OCI-LY3 (cell line): Measurements from ENCODE around the gene ADAMTS14.

Experiments used
- H2AFZ ChIP-seq: fragments of 200-600, 300-600 bp; shearing (Covaris generic); 2 replicates; pipeline ENCODE4 v1.6.0; 2014; ENCODE audit warnings: antibody characterized with exemption, low read depth, low read length
- H3K27ac ChIP-seq: fragments of 200-600, 300-600 bp; sonication (generic); 2 replicates; pipeline ENCODE4 v1.5.1; 2014; ENCODE audit warnings: mild to moderate bottlenecking, low read length, moderate library complexity, mixed read lengths
- H3K27me3 ChIP-seq: fragments of 200-600, 300-600 bp; sonication (generic); 2 replicates; pipeline ENCODE4 v1.6.1; 2014; ENCODE audit warnings: low read depth, low read length, mixed read lengths
- H3K36me3 ChIP-seq: fragments of 200-600, 300-600 bp; sonication (generic); replicated peaks from 2 replicates; pipeline ENCODE3; 2014; ENCODE audit warnings: low read depth, low read length, mixed read lengths
- H3K4me1 ChIP-seq: fragments of 300-600, 200-600 bp; sonication (generic); 2 replicates; pipeline ENCODE4 v1.6.1; 2014; ENCODE audit warnings: low read length, mixed read lengths
- H3K4me2 ChIP-seq: fragments of 200-600, 300-600 bp; sonication (generic); 2 replicates; pipeline ENCODE4 v1.6.1; 2014; ENCODE audit warnings: low read length, mixed read lengths
- H3K4me3 ChIP-seq: fragments of 300-600, 200-600 bp; sonication (generic); 2 replicates; pipeline ENCODE4 v1.5.1; 2014; ENCODE audit warnings: antibody characterized with exemption, mild to moderate bottlenecking, low read length, moderate library complexity
- H3K79me2 ChIP-seq: fragments of 300-600, 200-600 bp; shearing (Covaris generic); 2 replicates; pipeline ENCODE4 v1.6.1; 2014; ENCODE audit warnings: mild to moderate bottlenecking, low read length, mixed read lengths
- H3K9ac ChIP-seq: fragments of 300-600, 200-600 bp; shearing (Covaris generic); 2 replicates; pipeline ENCODE4 v1.6.0; 2014; ENCODE audit warnings: mild to moderate bottlenecking, low read length, moderate library complexity
- H3K9me3 ChIP-seq: fragments of 200-600, 300-600 bp; shearing (Covaris generic); 2 replicates; pipeline ENCODE4 v1.6.1; 2014; ENCODE audit warnings: low read length, mixed read lengths; ENCODE audit not compliant: insufficient read depth
- H4K20me1 ChIP-seq: fragments of 200-600, 300-600 bp; sonication (generic); 2 replicates; pipeline ENCODE4 v1.6.1; 2016; ENCODE audit warnings: low read length, mixed read lengths; ENCODE audit not compliant: insufficient read depth
- CTCF ChIP-seq: fragments of 200-600, 300-600 bp; sonication (generic); IDR thresholded peaks from 2 replicates; pipeline ENCODE4 v1.5.1; 2014; ENCODE audit warnings: antibody characterized with exemption, low read length, low read depth
- EZH2phosphoT487 ChIP-seq: fragments of 200-600 bp; shearing (Covaris generic); IDR thresholded peaks from 2 replicates; pipeline ENCODE4 v1.6.1; 2018; ENCODE audit warnings: antibody characterized with exemption, mixed run types, low read depth

The ADAMTS14 gene

GRCh38 chr10:70669015-70669414 lies 3.3 kb upstream of the ADAMTS14 start:
- H3K36me3 ChIP-seq = no peaks in the 10 kb centered on the region

GRCh38 chr10:70669732-70670317 lies 2.5 kb upstream of the ADAMTS14 start:
- H2AFZ ChIP-seq = no peak overlapping the region
- TF ChIP-seq EZH2phosphoT487 (no peak), CTCF (no peak)

More at GRCh38 chr10:70669015-70669414, 3.3 kb upstream of the ADAMTS14 start:
- H3K4me3 ChIP-seq = no peak overlapping the region
- H3K27me3 ChIP-seq = no peaks in the 10 kb centered on the region
- H3K4me1 ChIP-seq = no peaks in the 10 kb centered on the region
- no peak for TF ChIP-seq EZH2phosphoT487
- no peak for TF ChIP-seq CTCF
- H3K27ac ChIP-seq = no peak overlapping the region
- no peak overlapping the region for H3K4me2 ChIP-seq
- no peaks in the 10 kb centered on the region for H4K20me1 ChIP-seq
- no peak overlapping the region for H3K9ac ChIP-seq
- no peaks in the 10 kb centered on the region for H3K79me2 ChIP-seq
- no peaks in the 10 kb centered on the region for H3K9me3 ChIP-seq
- H2AFZ ChIP-seq = no peak overlapping the region

GRCh38 chr10:70671619-70672164 lies 614 bp upstream of the ADAMTS14 start:
- no peaks in the 10 kb centered on the region for H3K79me2 ChIP-seq
- no peaks in the 10 kb centered on the region for H3K36me3 ChIP-seq
- H3K9ac ChIP-seq = no peak overlapping the region
- TF ChIP-seq EZH2phosphoT487 (no peak), CTCF (no peak)
- no peak overlapping the region for H2AFZ ChIP-seq
- H3K4me2 ChIP-seq = no peak overlapping the region
- no peaks in the 10 kb centered on the region for H3K27me3 ChIP-seq
- H4K20me1 ChIP-seq = no peaks in the 10 kb centered on the region
- H3K27ac ChIP-seq = no peak overlapping the region
- no peak overlapping the region for H3K4me3 ChIP-seq
- no peaks in the 10 kb centered on the region for H3K4me1 ChIP-seq
- H3K9me3 ChIP-seq = no peaks in the 10 kb centered on the region

More at GRCh38 chr10:70669732-70670317, 2.5 kb upstream of the ADAMTS14 start:
- no peaks in the 10 kb centered on the region for H3K27me3 ChIP-seq
- H3K9me3 ChIP-seq = no peaks in the 10 kb centered on the region
- H4K20me1 ChIP-seq = no peaks in the 10 kb centered on the region
- H3K27ac ChIP-seq = no peak overlapping the region
- H3K9ac ChIP-seq = no peak overlapping the region
- no peaks in the 10 kb centered on the region for H3K36me3 ChIP-seq
- H3K79me2 ChIP-seq = no peaks in the 10 kb centered on the region
- H3K4me2 ChIP-seq = no peak overlapping the region
- H3K4me3 ChIP-seq = no peak overlapping the region
- no peaks in the 10 kb centered on the region for H3K4me1 ChIP-seq

- no peak for TF ChIP-seq EZH2phosphoT487
- TF ChIP-seq CTCF = no peak
- Histone ChIP-seq H3K27me3 (no peaks in the 10 kb centered on the region), H2AFZ (no peak overlapping the region), H3K4me3 (no peak overlapping the region), H3K4me2 (no peak overlapping the region), H3K4me1 (no peaks in the 10 kb centered on the region), H3K9ac (no peak overlapping the region), H3K9me3 (no peaks in the 10 kb centered on the region), H3K36me3 (no peaks in the 10 kb centered on the region), H4K20me1 (no peaks in the 10 kb centered on the region), H3K27ac (no peak overlapping the region), H3K79me2 (no peaks in the 10 kb centered on the region)
These were observed 980 bp downstream of the ADAMTS14 start for GRCh38 chr10:70673043-70673928.
